Measurements from ENCODE around the gene JOSD2.

GRCh38 chr19:50490411-50490811 lies 20.6 kb downstream of the JOSD2 start:
- TF ChIP-seq CTCF (IDR thresholded peaks at IDR 0.05) = no peak
- TF ChIP-seq POLR2AphosphoS5 (IDR thresholded peaks at IDR 0.05) = no peak
